ENCODE data around the gene TMEM150C.

TMEM150C gene

GRCh38 chr4:82561786-82562563 is at the start of gene TMEM150C:
TMEM150C (minus strand) TSS chr4:82561988; CDS start chr4:82504657, 57,331 bp downstream.
- peak; percentile 17 for DNase-seq

DNA sequence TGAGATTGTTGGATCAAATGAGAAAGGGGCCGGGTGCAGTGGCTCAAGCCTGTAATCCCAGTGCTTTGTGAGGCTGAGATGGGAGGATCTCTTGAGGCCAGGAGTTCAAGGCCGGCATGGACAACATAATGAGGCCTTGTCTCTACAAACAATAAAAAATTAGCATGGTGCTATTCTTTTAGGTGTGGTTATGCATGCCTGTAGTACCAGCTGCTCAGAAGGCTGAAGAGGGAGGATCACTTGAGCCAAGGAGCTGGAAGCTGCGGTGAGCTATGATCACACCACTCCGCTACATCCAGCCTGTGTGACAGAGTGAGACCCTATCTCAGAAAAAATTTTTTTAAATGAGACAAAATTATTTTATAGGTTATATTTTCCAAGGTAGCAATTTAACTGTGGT is 49.7 kb upstream of the TMEM150C start:
- no peak for DNase-seq

DNA sequence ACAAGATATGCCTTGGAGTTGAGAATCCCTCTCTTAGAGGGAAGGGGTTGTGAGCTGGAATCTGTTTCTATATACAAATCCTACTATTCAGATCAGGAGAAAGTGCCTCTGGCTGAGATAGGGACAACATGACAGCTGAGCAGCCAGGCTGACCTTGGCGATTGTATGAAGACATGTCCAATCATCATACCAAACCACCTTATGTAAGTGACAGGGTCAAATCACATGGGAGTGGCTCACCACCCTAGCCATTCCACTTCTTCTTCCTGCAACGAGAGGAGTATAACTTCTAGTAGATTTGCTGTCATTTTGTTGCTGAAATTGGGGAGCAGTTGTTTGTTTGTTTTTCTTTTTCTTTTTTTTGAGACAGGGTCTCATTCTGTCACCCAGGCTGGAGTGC is 48.3 kb upstream of the TMEM150C start:
- DNase-seq = no peak

DNA sequence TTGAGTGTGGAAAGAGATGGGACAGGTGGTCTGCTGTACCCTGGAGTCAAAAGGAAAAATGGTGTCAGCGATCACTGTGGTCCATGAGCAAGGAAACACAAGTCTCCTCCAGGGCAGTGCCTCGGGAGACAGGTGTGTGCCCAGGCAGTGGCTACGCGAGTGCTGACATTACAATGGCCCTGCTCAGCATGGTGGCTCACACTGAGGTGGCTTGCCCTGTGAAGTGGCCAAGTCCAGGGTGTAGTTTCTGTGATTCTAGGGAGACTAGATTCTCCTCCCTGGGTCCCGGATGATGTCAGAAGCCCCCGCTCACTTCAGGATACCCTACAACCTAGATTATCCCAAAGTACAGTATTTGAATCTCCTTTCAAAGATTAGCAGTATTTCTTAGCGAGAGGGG is 44.8 kb upstream of the TMEM150C start:
- DNase-seq = no peak

DNA sequence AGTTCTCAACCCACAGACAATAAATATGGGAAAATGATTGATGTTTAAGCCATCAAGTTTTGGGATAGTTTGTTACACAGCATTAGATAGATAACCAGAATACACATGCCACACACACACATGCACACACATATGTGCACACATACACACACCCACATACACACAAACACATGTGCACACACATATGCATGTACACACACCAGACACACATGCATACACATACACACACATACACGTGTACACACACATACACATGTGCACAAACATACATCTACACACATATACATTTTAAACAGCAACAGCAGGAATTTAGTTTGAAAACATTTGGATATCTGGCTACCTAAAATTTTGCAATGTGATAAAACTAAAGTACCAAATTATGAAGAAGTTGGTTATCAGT is 42.7 kb upstream of the TMEM150C start:
- no peak for DNase-seq

DNA sequence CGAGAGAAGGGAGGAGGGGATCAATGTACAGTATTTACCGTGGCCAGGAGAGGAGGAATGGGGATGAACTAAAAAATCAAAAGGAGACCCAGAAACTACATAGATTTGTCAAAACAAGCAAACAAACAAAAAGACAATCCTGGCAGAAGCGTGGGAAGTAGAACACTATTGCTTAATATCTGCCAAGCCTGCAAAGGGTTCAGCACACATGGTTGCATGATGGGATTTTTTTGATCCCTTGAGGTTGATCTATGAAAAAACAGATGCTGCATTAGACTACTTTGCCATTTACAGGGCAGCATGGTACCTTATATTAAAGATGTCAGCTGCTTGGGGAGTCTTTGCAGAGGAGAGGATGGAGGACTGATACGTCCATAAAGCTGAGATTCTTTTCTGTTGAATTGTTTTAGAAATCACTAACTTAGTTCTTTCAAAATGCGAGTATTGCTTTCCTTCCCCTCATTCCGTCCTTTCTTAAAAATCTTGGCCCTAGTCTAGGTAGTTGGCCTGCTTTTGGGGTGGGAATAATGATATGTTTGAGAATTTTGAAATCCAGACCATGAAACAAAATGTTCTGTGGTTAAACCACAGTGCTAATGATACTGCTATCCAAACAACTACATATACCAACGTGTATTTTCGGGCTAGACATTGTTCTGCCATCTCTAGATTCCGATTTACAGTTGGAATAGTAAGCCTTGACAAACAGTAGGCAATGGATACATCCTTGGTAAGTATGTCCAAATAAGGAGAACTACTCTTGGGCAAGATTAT is 39.6 kb upstream of the TMEM150C start:
- DNase-seq = no peak

DNA sequence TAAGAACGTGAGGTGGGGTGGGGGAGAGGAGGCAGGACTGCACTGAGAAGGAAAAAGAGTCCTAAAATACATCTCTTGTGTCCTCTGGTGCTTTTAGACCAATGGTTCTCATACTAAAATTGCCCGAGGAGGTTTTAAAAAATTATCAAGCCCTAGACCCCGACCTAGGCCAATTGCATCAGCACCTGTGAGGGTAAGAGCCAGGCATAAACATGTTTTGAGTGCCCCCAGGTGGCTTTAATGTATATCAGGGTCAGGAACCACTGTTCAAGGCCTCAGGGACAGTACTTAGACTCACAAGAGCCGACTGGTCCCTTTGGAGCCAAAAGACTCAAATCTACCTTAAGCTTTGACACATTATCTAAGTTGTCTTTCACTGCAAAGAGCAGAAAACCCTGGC is 37.5 kb upstream of the TMEM150C start:
- DNase-seq = no peak

DNA sequence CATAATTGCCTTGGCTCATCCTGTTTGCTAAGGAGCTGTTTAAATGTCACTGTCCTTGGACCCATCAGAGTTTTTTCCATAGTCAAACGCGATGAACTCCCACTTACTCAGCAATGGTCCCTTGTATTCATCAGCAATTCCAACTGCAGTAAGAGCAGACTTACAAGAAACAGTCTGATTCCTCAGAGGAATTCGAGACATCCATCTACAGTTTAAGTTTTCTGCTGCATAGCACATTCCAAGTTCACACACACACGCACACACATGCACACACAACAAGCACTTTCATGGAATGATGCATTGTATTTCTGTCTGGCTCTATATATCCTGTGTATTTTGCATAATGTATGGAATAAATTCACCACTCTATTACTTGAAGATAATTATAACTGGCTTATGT is 32.7 kb upstream of the TMEM150C start:
- DNase-seq = peak; percentile 17

DNA sequence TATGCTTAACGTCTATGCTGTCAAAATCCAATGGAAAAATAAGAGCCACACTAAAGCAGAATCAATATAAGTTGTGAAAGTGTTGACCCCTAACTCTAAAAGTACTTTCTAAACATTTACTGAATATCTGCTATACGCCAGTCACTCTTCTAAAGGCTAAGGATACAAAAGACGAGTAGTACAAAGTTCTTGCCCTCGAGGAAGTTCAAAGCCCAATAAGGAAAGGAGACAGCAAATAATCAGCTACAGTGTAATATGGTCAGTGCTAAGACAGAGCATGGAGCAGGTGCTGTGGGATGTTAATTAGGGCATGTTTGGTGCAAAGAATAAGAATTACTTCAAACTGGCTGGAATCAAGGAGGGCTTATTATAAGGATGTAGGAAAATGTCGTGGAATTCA is 31.6 kb upstream of the TMEM150C start:
- DNase-seq = no peak

GRCh38 chr4:82592639-82593038 is 30.9 kb upstream of the TMEM150C start:
- DNase-seq = no peak

GRCh38 chr4:82591592-82591991 is 29.8 kb upstream of the TMEM150C start:
- DNase-seq = no peak

DNA sequence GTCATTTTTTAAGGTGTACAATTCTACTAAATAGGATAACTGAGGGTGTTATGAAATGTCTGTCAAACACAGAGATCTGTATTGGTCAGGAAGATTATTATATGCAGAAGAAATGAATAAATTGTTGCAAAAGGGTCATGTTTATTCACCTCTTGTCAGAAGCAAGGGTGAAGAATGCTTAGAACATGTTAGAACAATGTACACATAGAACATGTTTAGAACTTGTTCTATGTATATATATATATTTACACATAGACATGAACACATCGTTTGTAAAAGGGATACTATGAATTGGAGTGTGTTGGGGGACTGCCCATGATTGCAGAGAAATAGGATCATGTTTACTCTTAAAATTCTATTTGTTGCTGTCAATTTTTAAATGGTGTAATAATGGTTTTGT is 28.0 kb upstream of the TMEM150C start:
- no peak for DNase-seq

DNA sequence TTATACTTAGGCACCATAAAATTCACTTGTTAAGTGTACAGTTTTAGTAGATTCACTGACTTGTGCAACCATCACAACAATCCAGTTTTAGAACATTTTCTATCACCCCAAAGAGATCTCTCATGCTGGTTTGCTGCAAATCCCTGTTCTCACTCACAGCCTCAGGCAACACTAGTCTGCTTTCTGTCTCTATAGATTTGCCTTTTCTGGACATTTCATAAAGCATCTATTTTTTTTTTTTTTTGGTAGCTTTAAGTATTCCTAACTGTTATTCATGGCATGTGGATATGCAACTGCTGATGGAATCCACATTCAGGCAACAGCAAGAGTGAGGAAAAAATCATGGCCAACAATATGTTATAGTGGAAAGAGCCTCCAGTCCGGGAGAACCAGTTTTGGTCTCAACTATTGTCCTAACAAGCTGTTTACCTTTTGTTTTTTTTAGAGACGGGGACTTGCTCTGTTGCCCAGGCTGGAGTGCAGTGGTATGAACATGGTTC is 27.0 kb upstream of the TMEM150C start:
- DNase-seq = no peak

GRCh38 chr4:82587826-82588540 is 26.2 kb upstream of the TMEM150C start:
- no peak for DNase-seq

- no peak for DNase-seq
Measured at GRCh38 chr4:82585690-82586435, 24.1 kb upstream of the TMEM150C start.

- no peak for DNase-seq
Measured at GRCh38 chr4:82584931-82585330, 23.1 kb upstream of the TMEM150C start.

GRCh38 chr4:82583897-82584587 is 22.3 kb upstream of the TMEM150C start:
- no peak for DNase-seq

DNA sequence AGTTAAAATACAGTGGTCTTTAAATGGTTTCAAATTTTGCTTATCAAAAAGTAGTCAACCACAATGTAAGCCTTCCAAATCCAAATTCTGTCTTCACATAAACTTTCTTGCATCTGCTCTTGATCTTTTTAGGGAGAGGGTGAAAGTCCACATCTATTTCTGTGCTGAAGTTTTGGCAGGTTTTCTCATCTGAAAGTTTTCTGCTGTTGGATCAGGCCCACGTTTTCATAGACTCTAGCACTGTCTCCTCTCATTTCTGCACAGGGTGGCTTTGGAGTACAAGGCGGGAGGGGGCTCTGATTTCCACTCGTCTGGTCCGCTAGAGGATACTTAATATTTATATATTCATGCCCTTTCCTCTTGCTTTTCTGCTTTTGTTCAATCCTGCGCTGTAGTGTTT is 18.1 kb upstream of the TMEM150C start:
- DNase-seq = no peak

GRCh38 chr4:82578935-82579334 is 17.1 kb upstream of the TMEM150C start:
- DNase-seq = no peak

DNA sequence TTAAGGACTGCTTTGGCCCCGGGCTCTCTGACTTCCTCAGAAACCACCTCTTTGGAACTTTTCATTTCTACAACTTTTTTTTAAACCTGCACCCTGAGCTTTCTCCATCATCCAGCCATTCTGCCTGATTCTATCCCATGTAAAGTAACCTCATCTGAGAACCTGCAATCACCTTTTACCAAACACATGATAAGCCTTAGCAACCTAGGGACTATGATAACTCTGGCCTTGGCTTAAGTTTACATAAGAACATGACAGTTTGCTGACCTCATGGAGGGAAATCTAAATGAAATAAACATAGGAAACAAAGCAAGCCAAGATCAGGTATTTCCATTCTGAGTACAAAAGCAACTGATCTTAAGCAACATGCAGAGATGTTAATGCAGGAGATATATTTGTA is 15.7 kb upstream of the TMEM150C start:
- DNase-seq = no peak

GRCh38 chr4:82569727-82570126 is 7.9 kb upstream of the TMEM150C start:
- no peak for DNase-seq

DNA sequence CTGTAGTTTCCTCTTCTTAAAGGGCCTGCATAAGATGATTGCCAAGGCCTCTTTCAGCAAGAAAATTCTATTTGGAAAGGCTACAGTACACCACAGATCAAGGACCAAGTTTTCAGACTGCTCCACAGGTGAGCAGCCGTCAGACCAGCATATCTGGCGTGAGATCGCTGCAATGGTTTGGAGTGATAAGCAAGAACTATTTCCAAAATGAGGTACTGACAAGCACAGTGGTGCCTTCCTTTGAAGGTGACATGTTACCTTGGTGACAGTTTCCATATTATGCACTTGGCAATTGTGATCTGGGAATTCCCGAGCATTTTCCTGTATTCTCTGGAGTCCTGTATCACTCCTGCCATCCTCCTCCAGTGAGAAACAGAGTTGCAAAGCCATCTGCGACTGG is 7.3 kb upstream of the TMEM150C start:
- DNase-seq = no peak

Data from fibroblast of skin of right biceps (primary cell).